Endothelial cell of umbilical vein (primary cell): Measurements from ENCODE around the gene ECPAS.

Source experiments
- CTCF ChIP-seq, 2 donors: IDR thresholded peaks; 1 replicate in 1 of 2; 2 replicates in 1 of 2; pipeline ENCODE4 v1.5.1; 2011; ENCODE audit warnings: low read length in 2 of 2, mild to moderate bottlenecking in 2 of 2, moderate library complexity in 2 of 2, control low read depth in 1 of 2, inconsistent platforms in 1 of 2, low read depth in 1 of 2; ENCODE audit not compliant: insufficient read depth in 1 of 2; ENCODE audit errors: extremely low read depth in 1 of 2
- EZH2 ChIP-seq: IDR thresholded peaks from 2 replicates; pipeline ENCODE4 v1.6.1; 2012; ENCODE audit warnings: borderline replicate concordance, low read depth, mild to moderate bottlenecking, moderate library complexity, low read length, inconsistent platforms; ENCODE audit not compliant: severe bottlenecking
- FOS ChIP-seq: IDR thresholded peaks from 2 replicates; pipeline ENCODE4 v1.6.1; 2011; ENCODE audit warnings: mild to moderate bottlenecking, low read length, moderate library complexity, borderline replicate concordance; ENCODE audit not compliant: insufficient read depth
- GATA2 ChIP-seq: IDR thresholded peaks from 2 replicates; pipeline ENCODE4 v1.7.0; 2011; ENCODE audit warnings: low read depth, mild to moderate bottlenecking, moderate library complexity, mixed read lengths, low read length; ENCODE audit not compliant: insufficient read length, insufficient read depth
- MAX ChIP-seq: IDR thresholded peaks from 2 replicates; pipeline ENCODE4 v1.6.1; 2011; ENCODE audit not compliant: insufficient read depth, insufficient read length
- MYC ChIP-seq: IDR thresholded peaks from one replicate; pipeline ENCODE4 v1.6.1; 2011; ENCODE audit warnings: mild to moderate bottlenecking, low read depth, low read length
- POLR2A ChIP-seq: IDR thresholded peaks from 2 replicates; pipeline ENCODE4 v1.6.1; 2012; ENCODE audit warnings: low read depth, mild to moderate bottlenecking, control low read depth, low read length
- POLR2AphosphoS5 ChIP-seq: IDR thresholded peaks from 2 replicates; pipeline ENCODE4 v1.6.1; 2012; ENCODE audit warnings: low read depth, mild to moderate bottlenecking, control low read depth, low read length, moderate library complexity; ENCODE audit not compliant: insufficient read depth

GRCh38 chr9:111477677-111478076 is 6.5 kb downstream of the ECPAS start:
- TF ChIP-seq CTCF (IDR thresholded peaks at IDR 0.05; ENCODE audit: extremely low read depth in 1 of 2, insufficient read depth in 1 of 2, low read depth in 1 of 2, low read length in 2 of 2) (no peak), POLR2AphosphoS5 (no peak), POLR2A (no peak), MAX (no peak), EZH2 (no peak), FOS (no peak), GATA2 (no peak), MYC (no peak)
